GDM1 (cell line): ENCODE data around the gene RETN.

Experiments
- DNase-seq: peaks from one replicate; lab custom pipeline; 2025; lab: John Stamatoyannopoulos, UW

RETN gene, protein sequence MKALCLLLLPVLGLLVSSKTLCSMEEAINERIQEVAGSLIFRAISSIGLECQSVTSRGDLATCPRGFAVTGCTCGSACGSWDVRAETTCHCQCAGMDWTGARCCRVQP

DNA sequence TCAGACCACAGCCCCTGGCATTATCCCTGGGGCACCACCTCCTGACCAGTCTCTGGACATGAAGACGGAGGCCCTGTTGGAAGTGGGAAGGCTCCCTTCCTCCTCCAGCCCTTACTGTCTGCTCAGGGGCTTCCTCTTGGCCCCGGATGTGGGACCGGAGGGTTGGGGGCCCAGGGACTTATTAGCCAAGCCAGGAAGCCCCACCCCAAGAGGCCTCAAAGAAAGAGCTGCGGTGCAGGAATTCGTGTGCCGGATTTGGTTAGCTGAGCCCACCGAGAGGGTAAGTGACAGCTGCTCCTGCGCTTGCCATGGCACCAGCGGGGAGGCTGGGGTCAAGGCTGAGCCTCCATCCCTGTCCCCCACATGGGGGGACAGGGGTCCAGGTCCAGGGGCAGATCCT is at the start of gene RETN:
Gene RETN, plus strand, starts transcription at position 208 of the 400 bp plus-strand sequence. CDS start 278 bp downstream, outside the sequence.
- no peak for DNase-seq

DNA sequence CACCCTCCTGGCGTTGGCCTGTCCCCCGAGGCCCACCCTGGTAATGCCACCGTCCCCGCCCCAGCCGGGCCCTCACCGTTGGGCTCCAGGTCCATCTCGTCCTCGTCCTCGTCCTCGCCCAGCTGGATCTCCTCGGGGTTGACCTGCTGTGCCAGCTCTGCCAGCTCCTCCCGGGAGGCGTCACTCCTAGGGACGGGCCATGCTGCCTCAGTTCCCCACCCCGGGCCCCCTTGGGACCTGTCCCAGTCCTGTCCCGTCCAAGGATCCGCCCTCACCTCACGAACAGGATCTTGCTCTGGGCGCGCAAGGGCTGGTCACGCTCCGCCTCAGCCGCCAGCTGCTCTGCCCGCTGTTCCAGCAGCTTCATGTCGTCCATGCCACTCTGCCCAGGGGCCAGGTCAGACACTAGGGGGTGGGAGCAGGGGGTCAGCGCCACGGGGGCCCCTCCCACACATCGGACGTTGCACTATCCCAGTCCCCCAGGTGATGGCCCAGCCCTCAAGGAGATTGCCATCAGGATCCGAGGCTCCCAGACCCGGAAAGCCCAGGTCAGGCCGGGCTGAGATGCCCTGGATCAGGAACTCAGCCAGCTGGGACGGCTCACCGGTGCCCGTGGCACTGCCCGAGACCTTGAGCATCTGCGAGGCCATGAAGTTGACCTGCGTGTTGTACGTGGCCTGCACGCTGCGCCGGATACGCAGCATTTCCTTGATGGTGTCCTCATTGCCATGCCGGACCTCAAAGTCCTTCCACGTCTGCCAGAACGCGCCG is 49.0 kb upstream of the RETN start:
- no peak for DNase-seq

DNA sequence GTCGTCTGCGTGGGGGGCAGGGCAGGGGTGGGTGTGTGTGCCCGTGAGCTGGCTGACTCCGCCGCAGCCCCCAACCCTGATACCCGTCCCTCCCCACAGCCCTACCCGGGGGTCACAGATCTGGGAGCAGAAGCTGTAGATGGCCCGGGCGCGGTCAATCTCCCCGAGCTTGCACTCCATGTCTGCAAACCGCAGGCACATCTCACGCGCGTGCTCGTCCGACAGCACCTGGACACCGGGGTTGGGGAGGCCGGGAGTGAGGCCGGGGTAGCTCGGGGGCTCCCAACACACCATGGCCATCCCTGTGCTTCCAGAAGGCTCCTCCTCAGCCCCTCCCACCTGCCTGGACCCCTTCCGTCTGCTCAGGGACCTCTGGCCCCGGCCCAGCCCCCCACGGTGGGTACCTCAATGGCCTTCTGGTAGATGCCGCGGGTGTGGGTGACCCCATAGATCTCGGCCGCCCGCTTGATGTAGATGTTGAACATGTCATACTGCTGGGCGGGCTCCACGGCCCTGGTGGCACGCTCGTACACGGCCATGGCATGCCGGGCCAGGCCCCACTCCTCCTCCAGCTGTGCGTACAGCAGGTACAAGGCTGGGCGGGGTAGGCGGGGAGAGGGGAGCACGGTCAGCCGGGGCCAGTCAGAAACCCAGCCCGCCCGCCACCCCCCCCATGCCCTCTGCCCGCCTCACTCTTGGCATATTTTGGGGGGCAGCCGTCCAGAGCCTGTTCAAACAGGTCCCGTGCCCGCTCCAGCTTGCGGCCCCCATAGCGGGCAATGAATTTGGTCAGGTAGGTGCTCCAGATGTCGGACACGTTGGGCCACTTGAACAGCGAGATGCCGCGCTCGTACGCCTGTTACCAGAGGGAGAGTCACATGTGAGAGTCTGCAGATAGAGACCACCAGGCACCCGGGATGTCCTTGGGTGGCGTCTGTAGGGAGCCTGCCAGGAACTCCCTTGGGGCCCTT is 48.1 kb upstream of the RETN start:
- no peak for DNase-seq

DNA sequence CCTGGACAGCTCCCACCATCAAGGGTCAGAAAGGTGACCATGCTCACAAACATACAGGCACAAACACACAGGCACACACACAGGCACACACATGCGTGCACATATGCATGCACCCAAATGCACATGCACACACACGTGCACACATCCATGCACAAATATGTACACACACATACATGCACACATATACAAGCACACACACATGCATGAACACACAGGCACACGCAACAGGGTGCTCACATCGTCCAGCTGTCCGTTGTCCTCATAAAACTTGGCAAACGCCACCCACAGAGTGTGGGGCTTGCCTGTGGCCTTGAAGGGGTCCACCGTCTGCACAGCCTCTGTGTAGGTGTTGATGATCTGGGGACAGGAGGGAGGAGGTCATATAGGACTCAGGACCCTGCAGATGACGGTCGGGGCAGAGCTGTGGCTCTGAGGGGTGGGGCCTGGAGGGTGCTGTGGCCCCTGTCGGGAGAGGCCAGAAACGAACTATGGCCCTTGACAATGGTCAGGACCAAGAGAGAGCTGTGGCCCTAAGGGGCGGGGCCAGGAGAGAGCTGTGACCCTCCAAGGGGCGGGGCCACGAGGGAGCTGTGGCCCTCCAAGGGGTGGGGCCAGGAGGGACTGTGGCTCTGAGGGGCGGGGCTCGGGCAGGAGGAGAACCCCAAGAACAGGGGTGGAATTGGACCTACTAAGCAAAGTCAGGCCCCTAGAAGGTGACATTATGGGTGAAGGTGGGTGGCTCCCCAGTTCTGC is 45.7 kb upstream of the RETN start:
- DNase-seq, result no peak

DNA sequence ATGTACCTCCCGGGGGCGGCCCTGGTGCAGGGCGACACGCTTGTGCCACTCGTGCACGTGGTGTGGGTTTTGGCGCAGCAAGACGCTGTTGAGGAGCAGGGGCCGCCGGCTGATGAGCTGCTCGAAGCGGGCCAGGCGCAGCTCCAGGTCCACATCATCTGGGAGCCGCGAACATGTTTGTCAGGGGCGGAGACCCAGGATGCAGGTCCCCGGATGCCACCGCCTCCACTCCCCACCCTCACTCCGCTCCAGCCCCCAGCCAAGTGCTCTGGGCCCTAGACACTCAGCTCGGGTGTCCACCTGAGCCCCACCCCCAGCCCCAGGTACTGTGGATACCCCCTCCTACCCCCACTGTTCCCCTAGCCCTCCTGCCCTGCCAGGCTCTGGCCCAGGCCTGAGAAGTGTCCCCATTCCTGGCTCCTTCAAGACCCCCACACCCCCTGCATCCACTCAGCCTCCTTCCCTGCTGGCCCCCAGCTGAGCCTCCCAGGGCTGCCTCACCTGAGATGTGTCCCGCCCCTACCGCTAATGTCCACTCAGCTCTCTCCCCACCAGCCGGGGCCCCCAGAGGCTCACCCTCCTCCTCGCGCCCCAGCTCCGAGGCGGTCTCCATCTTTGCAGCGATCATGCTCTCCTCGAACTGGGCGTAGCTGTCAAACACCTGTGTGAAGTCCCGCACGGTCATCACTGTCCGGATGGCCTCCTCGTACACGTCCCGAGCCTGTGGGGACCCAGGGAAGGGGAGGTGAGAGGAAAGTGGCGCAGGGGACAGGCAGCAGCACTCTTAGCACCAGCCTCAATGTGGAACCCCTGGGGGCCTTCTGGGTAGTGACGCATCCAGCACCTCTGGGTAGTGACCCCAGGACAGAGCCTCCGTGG is 44.9 kb upstream of the RETN start:
- no peak for DNase-seq

DNA sequence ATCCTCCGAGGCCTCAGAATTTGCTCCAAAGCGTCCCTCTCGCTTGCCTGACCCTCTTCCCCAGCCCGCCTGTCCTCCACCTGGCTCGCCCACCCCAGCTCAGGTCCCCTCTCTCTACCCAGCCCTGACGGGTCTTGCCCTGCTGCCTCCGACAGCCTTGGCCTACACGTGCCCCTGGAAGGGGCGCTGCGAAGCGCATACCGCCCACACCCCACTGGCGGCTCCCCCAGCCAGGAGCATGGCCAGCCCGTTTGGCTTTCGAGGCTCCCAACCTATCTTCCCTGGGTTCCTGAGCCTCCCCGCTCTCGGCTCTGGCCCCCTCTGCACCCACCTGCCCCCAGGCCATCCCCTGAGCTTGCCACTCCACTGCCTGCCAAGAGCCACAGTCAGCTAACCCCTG is 44.0 kb upstream of the RETN start:
- no peak for DNase-seq

DNA sequence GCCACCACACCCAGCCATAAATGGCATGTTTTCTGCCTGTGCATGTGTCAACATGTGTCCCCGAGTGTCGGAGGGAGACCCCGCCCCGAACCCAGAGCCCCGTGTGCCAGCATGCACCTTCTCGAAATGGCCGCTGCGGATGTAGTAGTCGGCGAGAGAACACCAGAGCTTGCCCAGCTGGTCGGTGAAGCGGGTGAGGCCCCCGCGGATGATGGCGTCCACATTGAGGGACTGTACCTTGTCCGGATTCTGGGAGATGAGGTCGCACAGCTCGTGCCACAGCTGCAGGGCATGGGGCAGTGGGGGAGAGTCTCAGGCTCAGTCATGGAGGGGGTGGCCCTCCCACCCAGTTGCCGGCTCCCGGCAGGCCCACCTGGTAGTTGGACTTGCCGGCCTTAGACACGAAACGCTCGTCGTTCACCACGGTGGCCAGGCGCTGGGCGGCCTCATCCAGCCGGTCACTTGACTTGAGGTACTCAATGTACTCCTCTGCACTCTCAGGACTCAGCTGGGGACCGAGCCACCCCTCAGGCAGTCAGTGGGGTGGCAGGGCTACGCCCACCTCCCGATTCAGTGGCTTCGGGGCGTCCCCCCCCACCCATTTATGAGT is 43.0 kb upstream of the RETN start:
- DNase-seq, result no peak

DNA sequence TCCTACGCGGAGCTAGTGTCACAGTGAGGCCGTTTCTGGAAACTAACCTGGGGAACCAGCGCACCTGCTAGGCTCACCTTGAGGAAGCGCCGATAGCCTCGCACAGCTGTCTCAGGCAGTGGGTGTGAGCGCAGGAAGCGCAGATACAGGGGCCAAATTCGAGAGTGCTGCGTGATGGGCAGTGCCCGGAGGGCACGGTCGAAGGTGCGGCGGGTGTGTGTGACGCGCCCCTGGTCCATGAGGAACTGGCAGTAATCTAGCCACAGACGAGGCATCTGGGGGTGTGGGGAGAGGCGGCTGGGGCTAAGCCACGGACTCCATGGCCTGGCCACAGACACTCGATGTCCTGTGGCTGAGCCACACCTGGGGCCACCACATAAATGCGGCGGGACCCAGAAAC is 41.7 kb upstream of the RETN start:
- DNase-seq, result no peak

DNA sequence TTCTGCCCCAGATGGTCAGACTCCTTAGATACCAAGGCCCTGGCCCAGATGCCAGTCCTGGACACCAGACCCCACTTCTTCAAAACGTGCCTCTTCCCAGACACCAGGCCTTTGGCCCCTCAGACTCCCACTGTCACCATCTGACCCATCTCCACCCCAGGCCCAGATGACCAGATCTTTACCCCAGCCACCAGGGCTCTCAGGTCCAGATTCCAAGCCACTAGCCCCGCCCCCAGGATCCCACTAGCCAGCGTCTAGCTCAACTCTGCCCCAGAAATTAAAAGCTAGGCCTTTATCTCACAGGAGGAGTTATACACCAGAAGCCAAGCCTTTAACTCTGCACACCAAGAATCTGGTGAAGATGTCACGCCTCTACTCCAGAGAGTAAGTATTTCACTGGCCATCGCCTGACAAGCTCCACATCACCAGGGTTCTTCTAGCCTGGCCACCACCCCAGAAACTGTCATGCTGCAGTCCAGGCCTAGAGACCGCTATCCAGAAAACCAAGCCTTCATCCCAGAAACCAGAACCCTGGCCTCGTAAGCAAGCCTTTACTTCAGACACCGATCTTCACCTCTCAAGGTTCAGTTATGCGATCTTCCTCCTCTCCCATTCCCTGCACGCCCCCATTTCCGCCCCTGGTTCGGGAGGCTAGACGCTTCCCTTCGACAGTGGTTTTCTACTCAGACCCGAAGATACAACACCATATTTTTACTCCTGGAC is 40.1 kb upstream of the RETN start:
- DNase-seq, result no peak

DNA sequence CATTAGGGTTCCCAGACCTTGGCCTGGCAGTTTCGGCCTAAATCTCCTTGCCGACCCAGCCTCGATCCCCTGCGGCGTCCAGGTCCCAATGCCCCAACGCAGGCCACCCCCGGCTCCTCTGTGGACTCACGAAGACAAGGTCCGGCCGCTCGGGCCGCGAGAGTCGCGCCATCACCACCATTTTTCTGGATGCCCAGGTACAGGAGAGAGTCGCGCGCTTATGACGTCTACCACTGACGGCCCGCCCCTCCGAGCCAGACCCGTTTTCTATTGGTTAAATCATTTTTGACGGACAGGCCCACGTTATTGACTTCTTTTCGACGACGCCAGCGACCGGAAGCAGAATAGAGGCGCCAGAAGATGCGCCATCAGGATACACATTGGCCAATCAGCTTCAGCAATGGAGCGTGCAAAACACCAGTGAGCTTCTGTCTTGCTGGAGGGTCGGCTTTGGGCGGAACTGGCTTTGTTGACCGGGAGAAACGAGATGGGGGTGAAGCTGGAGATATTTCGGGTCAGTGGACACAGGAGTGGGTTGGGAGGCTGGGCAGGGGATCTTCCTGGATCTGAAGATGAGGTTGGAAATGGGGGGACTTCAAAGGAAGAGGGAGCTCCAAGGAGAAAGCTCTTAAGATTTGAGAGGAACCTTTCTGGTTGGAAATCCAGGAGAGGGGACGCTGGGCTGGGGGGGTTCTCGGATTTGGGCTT is 39.3 kb upstream of the RETN start, which contains the start of the genes PET100 and XAB2:
Gene PET100, plus strand, starts transcription at position 447 of the 708 bp plus-strand sequence. Its CDS starts 41 bp downstream, at position 488.
Gene XAB2, minus strand, starts transcription at position 199 of the 708 bp plus-strand sequence. Its CDS starts 18 bp downstream, at position 181.
- peak; percentile 96 for DNase-seq

DNA sequence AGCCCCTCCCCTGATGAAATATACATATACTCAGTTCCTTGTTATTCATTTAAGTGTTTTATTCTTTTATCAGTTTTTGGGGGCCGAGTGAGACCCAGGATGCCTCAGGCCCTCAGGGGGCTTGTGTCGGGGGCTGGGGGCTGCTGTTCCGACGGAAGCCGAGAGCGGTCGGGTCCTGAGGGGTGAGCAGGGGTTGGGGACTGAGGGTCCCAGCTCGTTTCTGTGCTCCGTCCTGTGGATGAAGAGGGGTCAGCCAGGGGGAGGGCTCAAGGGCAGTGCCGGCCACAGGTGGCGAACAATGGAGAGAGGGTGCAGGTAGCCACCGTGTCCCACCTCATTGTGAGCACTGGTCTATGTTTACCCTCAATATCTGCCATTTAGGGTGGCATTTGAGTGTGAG is 37.3 kb upstream of the RETN start:
- no peak for DNase-seq

DNA sequence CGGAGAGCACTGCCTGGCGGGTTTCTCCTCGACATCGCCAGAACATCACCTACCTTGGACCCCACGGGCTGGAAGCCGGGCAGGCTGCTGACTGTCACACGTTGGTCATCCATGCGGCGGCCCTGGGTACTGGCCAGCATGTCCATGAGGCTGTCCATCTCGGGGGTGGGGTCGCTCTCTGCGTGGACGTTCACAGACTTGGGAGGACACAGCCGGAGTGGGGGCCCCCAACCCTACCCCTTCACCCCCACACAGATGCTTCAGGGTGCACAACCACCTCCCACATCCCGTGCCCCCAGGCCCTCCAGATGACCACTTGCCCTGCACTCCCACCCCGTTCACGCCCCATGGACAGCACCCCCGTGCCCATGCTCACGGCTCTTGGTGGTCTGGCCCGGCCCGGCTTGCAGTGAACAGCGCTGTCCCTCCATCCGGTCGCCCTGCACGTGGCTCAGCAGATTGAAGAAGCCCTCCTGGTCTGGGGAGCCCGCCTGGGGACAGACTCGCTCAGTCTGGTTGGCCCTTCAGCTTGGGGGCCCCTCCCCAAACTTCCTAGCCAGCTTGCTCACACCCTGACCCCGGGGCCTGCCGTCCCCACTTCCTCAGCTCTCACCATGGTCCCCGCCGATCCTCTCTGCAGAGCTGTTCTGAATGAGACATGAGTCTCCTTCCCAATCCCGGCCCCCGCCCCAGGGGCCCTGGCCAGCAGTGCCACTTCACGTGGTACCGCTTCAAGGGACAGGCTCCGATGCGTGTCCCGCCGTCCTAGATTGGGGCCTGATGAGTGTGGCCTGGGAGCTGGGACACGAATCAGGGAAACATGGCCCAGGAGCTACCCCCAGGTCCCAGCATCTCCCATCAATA is 36.3 kb upstream of the RETN start:
- DNase-seq, result no peak

DNA sequence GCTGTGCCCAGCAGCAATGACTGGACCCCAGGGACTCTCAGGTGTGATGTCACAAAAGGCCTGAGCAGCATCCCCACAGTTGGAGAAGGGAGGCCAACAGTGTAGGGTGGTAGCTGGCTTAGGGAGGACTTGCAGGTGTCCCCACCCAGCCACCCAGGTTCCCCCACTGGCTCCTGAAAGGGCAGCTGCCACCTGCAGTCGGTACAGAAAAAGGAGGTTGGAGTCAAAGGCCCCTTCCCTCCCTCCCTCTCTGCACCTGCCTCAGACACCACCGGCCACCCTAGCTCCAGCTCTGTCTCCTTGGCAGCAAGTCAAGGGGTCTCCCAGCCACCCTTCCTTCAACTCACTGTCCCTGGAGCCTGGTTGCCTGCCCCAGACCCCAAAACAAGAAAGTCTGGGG is 35.2 kb upstream of the RETN start, which contains the start of gene PCP2:
Gene PCP2, minus strand, starts transcription at position 22 of the 400 bp plus-strand sequence. CDS start 262 bp downstream, outside the sequence.
- DNase-seq, result no peak

DNA sequence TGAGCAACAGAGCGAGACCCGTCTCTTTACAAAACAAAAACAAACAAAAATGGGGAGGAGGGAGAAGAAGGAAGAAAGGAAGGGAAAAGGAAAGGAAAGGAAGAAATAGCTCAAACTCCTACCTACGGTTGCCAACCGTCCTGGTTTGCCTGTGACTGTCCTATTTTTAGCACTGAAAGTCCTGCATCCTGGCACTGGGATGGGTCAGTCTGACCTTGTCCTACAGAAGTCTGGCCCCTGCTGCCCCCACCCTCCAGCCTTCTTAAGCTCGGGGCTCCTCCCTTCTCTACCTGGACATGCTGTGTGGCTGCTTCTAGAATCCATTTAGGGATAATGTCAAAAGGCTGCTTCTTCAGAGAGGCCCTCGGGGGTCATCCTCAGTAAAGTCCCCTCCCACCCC is 33.2 kb upstream of the RETN start:
- DNase-seq, result no peak

DNA sequence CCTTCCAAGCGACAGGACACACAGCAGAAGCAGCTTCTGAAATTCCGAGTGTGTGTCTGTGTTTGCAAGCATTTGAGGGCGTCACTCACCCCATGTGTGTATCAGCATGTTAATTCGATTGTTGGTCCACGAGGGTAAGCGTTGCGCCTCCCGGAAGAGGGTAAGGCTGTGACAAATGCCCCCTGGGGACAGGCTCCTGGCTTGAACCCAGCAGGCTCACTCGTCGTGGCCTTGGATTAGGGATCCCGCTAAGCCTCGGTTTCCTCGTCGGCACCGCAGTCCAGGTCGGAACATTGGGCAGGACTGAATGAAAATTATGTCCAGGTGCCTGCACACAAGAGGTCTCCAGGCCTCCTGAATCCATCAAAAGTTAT is 32.5 kb upstream of the RETN start:
- no peak for DNase-seq

DNA sequence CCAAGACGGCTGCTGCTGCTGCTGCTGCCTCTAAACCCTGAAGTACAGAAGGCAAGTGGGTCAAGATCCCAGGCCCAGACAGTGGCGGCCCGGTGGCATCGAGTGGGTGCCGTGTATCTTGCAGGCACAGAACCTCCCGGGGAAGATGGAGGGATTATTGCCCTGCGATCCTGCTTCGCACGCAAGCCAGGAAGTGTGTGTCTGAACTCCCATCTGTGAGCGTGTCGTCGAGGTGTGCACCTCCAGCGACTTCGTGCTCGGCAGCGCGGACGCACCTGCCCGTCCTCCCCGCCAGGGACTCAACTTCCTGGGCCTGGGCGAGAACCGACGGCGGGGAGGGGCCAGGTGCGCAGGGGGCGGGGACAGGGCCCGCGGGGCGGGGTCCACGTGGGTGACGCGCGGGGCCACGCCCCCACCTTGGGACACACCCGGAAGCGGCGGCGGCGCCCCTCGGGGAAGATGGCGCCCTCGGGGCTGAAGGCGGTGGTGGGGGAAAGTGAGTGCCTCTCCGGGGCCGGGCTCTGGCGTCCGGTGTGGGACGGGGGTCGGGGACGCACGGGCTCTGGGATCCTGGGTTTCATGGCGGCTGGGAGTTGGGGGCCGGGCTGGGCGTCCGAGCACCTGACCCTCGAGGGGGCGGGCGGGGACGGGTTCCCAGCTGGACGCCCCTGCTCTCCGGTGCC is 32.0 kb upstream of the RETN start, which contains the start of gene STXBP2:
Gene STXBP2, plus strand, starts transcription at position 420 of the 683 bp plus-strand sequence. Its CDS starts 40 bp downstream, at position 460.
- DNase-seq, result peak; percentile 62
